ENCODE results near the gene ANKRD13C. TPM values are rescaled to one million over a fixed set of nuclear protein-coding genes. Genes with fewer than 3 reads are reported as not detected.
"Not testable (repeated sequence)": the region's sequence is repeated elsewhere in the genome, so short reads cannot be mapped to it uniquely, and the experiment has no call there.

Gene ANKRD13C
- total RNA-seq, 1 experiment from 2014 or later, result 24.3 TPM

DNA sequence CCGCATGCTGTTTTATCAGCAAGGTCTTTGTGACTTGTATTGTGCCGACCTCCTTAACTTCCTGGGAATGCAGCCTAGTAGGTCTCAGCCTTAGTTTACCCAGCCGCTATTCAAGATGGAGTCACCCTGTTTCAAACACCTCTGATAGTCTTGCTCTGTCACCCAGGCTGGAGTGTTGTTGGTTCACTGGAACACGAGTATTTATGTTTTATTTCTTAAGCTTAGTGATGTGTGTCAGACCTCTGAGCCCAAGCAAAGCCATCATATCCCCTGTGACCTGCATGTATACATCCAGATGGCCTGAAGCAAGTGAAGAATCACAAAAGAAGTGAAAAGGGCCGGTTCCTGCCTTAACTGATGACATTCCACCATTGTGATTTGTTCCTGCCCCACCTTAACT lies 12.9 kb upstream of the ANKRD13C start:
- H2AFZ ChIP-seq; DNase-seq; H3K36me3 ChIP-seq (ENCODE audit: low read depth); POLR2A ChIA-PET (ENCODE audit: unreplicated experiment); H4K20me1 ChIP-seq (ENCODE audit: insufficient read depth); H3K4me2 ChIP-seq; CTCF ChIA-PET; H3K27me3 ChIP-seq (ENCODE audit: insufficient read depth, low read depth); H3K9me2 ChIP-seq (ENCODE audit: insufficient read depth); intact Hi-C loops (cut with micrococcal nuclease; ENCODE audit: unreplicated experiment); H3K4me3 ChIP-seq; H3F3A ChIP-seq (ENCODE audit: insufficient read depth, low read depth); H3K9me3 ChIP-seq (ENCODE audit: insufficient read depth, low read depth); H3K79me2 ChIP-seq (ENCODE audit: low read depth); BruUV-seq (replicated peaks): not testable (repeated sequence)
- Histone ChIP-seq H3K27ac (peak overlapping the region; percentile 35), H3K4me1 (replicated peaks; ENCODE audit: insufficient read depth) (peaks cover 10% of the 10 kb centered on the region)

DNA sequence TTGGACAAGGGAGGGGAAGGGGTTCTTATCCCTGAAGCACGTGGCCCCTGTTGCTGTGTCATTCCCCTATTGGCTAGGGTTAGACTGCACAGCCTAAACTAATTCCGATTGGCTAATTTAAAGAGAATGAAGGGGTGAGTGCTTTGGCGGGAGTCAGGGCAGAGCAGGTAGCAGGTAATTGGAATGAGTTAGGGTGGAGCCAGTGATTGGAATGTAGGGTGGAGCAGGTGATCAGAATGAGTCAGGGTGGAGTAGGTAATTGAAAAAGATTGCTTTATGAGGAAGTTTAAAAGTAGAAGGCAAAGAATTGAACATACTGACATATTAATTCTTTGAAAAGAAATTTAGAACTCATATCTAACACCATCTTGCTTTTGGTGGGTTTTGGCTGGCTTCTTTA lies 12.5 kb upstream of the ANKRD13C start:
- H3K9me2 ChIP-seq (ENCODE audit: insufficient read depth); H3K4me2 ChIP-seq; intact Hi-C loops (cut with micrococcal nuclease; ENCODE audit: unreplicated experiment); H4K20me1 ChIP-seq (ENCODE audit: insufficient read depth); H3K36me3 ChIP-seq (ENCODE audit: low read depth); CTCF ChIA-PET; BruUV-seq (replicated peaks); H2AFZ ChIP-seq; H3K27me3 ChIP-seq (ENCODE audit: insufficient read depth, low read depth); H3K9me3 ChIP-seq (ENCODE audit: insufficient read depth, low read depth); H3K4me3 ChIP-seq; POLR2A ChIA-PET (ENCODE audit: unreplicated experiment); H3K79me2 ChIP-seq (ENCODE audit: low read depth); H3F3A ChIP-seq (ENCODE audit: insufficient read depth, low read depth): not testable (repeated sequence)
- peak in 1 of 2 experiments; percentile 63 for DNase-seq
- Histone ChIP-seq H3K27ac (peak overlapping the region; percentile 35), H3K4me1 (replicated peaks; ENCODE audit: insufficient read depth) (peaks cover 10% of the 10 kb centered on the region)

DNA sequence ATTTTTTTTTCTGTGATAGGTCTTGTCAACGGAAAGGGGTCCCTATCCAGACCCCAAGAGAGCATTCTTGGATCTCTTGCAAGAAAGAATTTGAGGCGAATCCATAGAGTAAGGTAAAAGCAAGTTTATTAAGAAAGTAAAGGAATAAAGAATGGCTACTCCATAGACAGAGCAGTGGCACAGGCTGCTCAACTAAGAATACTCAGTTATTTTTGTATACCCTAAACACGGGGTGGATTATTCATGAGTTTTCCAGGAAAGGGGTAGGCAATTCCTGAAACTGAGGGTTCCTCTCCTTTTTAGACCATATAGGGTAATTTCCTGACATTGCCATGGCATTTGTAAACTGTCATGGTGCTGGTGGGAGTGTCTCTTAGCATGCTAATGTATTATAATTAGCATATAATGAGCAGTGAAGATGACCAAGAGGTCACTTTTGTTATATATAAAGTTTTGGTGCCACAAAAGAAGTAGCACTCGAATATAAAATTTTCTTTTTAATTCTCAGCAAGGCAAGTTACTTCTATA lies 12.0 kb upstream of the ANKRD13C start:
- H3K79me2 ChIP-seq (ENCODE audit: low read depth); CTCF ChIA-PET; H3F3A ChIP-seq (ENCODE audit: insufficient read depth, low read depth); H3K4me2 ChIP-seq; H4K20me1 ChIP-seq (ENCODE audit: insufficient read depth); BruUV-seq (replicated peaks); POLR2A ChIA-PET (ENCODE audit: unreplicated experiment); H3K4me3 ChIP-seq; DNase-seq; H2AFZ ChIP-seq; intact Hi-C loops (cut with micrococcal nuclease; ENCODE audit: unreplicated experiment); H3K36me3 ChIP-seq (ENCODE audit: low read depth); H3K9me3 ChIP-seq (ENCODE audit: insufficient read depth, low read depth); H3K9me2 ChIP-seq (ENCODE audit: insufficient read depth); H3K27me3 ChIP-seq (ENCODE audit: insufficient read depth, low read depth): not testable (repeated sequence)
- Histone ChIP-seq H3K4me1 (replicated peaks; ENCODE audit: insufficient read depth) (peaks cover 10% of the 10 kb centered on the region), H3K27ac (peak overlapping the region; percentile 35; the same call in 1 of the 2 replicates)

- no peaks in the 10 kb centered on the region for H4K20me1 ChIP-seq (ENCODE audit: insufficient read depth)
- no TSS peak for BruUV-seq (replicated peaks)
- TF ChIP-seq, protein P1, sequence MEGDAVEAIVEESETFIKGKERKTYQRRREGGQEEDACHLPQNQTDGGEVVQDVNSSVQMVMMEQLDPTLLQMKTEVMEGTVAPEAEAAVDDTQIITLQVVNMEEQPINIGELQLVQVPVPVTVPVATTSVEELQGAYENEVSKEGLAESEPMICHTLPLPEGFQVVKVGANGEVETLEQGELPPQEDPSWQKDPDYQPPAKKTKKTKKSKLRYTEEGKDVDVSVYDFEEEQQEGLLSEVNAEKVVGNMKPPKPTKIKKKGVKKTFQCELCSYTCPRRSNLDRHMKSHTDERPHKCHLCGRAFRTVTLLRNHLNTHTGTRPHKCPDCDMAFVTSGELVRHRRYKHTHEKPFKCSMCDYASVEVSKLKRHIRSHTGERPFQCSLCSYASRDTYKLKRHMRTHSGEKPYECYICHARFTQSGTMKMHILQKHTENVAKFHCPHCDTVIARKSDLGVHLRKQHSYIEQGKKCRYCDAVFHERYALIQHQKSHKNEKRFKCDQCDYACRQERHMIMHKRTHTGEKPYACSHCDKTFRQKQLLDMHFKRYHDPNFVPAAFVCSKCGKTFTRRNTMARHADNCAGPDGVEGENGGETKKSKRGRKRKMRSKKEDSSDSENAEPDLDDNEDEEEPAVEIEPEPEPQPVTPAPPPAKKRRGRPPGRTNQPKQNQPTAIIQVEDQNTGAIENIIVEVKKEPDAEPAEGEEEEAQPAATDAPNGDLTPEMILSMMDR (conservative IDR thresholded peaks at IDR 0.05), result no peak
- no peak for TF ChIP-seq EZH2 (IDR thresholded peaks at IDR 0.05; ENCODE audit: low read depth)
- H2AFZ ChIP-seq, result no peak overlapping the region
- no peaks in the 10 kb centered on the region for H3K79me2 ChIP-seq (ENCODE audit: low read depth)
- 0 out of 2 replicates have a peak, but pooled peaks cover 6% of the 10 kb centered on the region for H3K36me3 ChIP-seq (ENCODE audit: low read depth)
- intact Hi-C loops (cut with micrococcal nuclease; ENCODE audit: unreplicated experiment), result no loop called here
- H3K4me1 ChIP-seq (replicated peaks; ENCODE audit: insufficient read depth), result peaks cover 10% of the 10 kb centered on the region
- H3K27me3 ChIP-seq (ENCODE audit: insufficient read depth, low read depth), result no peaks in the 10 kb centered on the region
- H3K4me2 ChIP-seq, result no peak overlapping the region
- no peaks in the 10 kb centered on the region for H3F3A ChIP-seq (ENCODE audit: insufficient read depth, low read depth)
- CTCF ChIA-PET, result no interaction called here
- no peaks in the 10 kb centered on the region; the same call in 1 of the 2 replicates for H3K9me3 ChIP-seq (ENCODE audit: insufficient read depth, low read depth)
- no peak overlapping the region for H3K27ac ChIP-seq
- no peaks in the 10 kb centered on the region for H3K9me2 ChIP-seq (ENCODE audit: insufficient read depth)
- POLR2A ChIA-PET (ENCODE audit: unreplicated experiment), result no interaction called here
- no peak overlapping the region for H3K4me3 ChIP-seq
- DNase-seq, result no peak
Observed at GRCh38 chr1:70364439-70364838, 9.9 kb upstream of the ANKRD13C start.

All from PC-9 (cell line).